NCI-H146 treated with DMSO at 0.1 percent for 48 hours (cell line): Measurements from ENCODE around the gene EMB.
A peak's percentile ranks its signal among the peaks of the same experiment; 100 is the strongest.
"Not testable (repeated sequence)": the region's sequence is repeated elsewhere in the genome, so short reads cannot be mapped to it uniquely, and the experiment has no call there.

Source experiments
- DNase-seq: peaks from one replicate; lab custom pipeline; 2025; ENCODE audit not compliant: unreplicated experiment; lab: John Stamatoyannopoulos, UW

Gene EMB

GRCh38 chr5:50440651-50441492 is at the start of gene EMB:
Gene EMB (minus strand): TSS chr5:50441288. CDS start chr5:50441151, 137 bp downstream.
- peak; percentile 89 for DNase-seq

GRCh38 chr5:50489491-50489890 is 48.4 kb upstream of the EMB start:
- DNase-seq, result not testable (repeated sequence)

GRCh38 chr5:50478790-50479189 is 37.7 kb upstream of the EMB start:
- DNase-seq, result not testable (repeated sequence)

GRCh38 chr5:50476549-50476948 is 35.5 kb upstream of the EMB start:
- DNase-seq, result no peak

- DNase-seq, result not testable (repeated sequence)
Measured at GRCh38 chr5:50465015-50465414, 23.9 kb upstream of the EMB start.

- no peak for DNase-seq
Measured at GRCh38 chr5:50463726-50464125, 22.6 kb upstream of the EMB start.

- DNase-seq, result no peak
Measured at GRCh38 chr5:50463047-50463446, 22.0 kb upstream of the EMB start.

GRCh38 chr5:50462579-50462978 is 21.5 kb upstream of the EMB start:
- not testable (repeated sequence) for DNase-seq

GRCh38 chr5:50458372-50458771 is 17.3 kb upstream of the EMB start:
- DNase-seq, result not testable (repeated sequence)

GRCh38 chr5:50449241-50449640 is 8.2 kb upstream of the EMB start:
- DNase-seq, result not testable (repeated sequence)

GRCh38 chr5:50447941-50448340 is 6.9 kb upstream of the EMB start:
- no peak for DNase-seq

GRCh38 chr5:50447228-50447627 is 6.1 kb upstream of the EMB start:
- no peak for DNase-seq

- no peak for DNase-seq
Measured at GRCh38 chr5:50445296-50445949, 4.3 kb upstream of the EMB start.

- DNase-seq, result peak; percentile 3
Measured at GRCh38 chr5:50442559-50443539, 1.8 kb upstream of the EMB start.

- DNase-seq, result no peak
Measured at GRCh38 chr5:50441493-50441955, 436 bp upstream of the EMB start.

- DNase-seq, result no peak
Measured at GRCh38 chr5:50439221-50439620, 1.9 kb downstream of the EMB start.

GRCh38 chr5:50438060-50438459 is 3.0 kb downstream of the EMB start:
- not testable (repeated sequence) for DNase-seq

GRCh38 chr5:50435168-50435567 is 5.9 kb downstream of the EMB start:
- no peak for DNase-seq

- DNase-seq, result not testable (repeated sequence)
Measured at GRCh38 chr5:50431133-50431904, 9.8 kb downstream of the EMB start.

GRCh38 chr5:50423100-50423799 is 17.8 kb downstream of the EMB start:
- not testable (repeated sequence) for DNase-seq
